NK-92 (cell line): ENCODE data around the gene ITGB2.

Source experiments
- DNase-seq: peaks from one replicate; lab custom pipeline; 2025; ENCODE audit not compliant: unreplicated experiment; lab: John Stamatoyannopoulos, UW

ITGB2 gene

DNA sequence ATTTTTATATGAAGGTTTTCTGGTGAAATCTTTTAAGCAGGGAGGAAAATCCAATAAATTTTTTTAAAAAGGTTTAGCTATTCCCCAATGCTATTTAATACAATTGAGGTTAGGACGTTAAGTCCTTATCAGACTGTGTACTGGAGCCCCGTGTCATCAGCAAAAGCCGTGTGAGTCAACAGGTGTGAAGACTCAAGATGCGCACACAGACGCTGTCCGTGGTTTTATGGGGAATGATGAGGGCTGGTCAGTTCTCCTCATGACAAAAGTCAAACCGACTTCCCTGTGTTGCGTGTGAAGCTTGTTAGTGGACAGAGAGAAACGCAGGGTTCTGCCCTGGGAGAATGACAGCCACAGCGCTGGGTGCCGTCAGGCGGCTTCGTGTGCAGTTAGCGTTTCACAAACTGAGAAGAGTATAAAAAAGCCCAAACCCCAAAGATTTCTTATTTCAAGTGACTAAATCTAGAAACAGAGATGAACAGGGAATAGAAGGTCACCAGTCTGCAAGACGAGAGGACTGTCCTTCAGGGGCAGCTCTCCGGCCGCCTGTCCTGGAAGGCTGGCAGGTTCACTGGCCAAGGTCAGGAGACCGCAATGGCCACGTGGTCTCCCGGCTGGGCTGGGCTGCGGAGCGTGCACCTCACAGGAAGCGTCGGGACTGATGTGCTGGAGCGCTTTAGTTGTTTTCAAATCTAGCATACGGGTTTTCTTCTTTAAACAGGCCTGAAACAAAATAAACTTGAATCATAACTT is 69.6 kb downstream of the ITGB2 start:
- no peak for DNase-seq

DNA sequence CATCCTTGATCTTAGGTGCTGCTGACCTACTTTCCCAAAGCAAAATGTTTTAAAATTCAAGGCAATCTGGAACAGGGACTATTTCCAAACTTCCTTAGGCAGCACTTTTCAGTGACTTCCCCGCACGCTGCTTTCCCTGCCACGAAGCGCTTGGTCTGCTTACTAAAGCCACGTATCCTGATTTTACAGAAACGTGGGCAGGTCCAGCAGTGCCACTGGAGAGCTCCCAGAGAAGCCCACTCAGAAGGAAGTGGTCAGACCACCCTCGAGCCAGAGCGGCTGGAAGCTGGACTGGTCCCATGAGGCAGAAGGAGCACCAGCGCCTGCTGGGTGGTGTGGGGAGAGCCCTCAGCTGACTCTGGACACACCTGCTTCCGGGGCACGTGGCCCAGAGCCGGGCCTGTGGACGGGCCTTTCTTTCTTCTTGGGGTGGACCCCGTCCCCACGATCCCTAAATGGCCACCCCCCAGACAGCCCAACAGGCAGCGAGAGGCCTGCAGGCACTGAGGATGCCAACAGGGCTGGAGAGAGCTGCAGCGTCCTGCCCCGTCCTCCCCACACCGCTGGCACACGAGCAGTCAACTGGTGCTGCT is 70.4 kb downstream of the ITGB2 start:
- no peak for DNase-seq

DNA sequence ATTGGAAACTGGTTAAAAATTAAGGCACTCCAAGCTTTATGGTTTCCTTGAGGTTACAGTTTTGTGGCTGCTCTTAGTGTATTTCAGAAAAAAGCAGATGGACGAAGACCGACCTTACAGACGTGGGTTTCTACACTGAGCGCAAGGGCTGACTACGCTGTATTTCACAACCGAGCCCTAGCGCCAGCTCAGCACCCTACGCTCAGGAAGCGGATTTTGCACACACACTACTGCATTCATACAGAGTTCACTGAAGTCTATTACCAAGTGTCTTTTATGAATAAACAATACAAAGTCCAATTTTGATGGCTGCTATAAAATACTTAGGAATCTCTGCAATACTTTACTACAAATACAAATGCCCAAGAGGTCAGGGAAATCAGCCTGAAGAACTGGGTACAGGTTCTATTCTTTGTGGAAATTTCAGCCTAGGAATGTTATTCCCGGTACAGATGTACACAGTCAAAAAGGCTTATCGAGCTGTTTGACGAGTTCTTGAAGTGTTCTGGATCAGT is 71.0 kb downstream of the ITGB2 start:
- no peak for DNase-seq

DNA sequence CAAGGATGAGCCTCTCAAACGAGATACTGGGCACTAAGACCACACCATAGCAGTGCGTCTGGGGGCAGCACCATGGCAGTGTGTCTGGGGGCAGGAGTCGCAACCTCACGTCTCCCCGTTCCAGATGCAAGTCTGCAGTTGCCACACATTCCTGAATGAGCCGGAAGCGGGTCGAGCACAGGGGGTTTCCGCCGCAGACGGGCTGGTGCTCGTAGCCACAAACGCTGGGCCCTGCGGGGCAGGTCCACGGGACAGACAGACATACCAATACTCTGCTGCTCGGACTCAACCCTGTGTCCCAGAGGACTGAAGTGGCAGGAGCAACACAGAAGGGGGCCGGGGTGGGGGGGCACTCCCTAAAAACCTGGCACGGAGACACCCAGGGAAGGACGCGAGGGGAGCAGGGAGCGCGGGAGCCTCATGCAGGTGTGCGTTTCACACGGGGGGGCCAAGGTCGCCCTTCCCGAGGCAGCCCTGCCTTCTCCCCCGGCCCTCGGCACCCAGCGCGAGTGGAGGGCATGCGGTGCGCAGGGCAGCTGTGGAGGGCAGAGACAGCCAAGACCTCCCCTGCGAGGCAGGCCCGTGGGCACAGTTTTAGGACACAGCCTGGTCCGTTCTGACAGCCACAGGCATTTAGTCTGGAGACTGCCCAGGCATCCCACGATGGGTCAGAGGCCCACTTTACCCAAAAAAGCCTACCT is 71.7 kb downstream of the ITGB2 start:
- no peak for DNase-seq

DNA sequence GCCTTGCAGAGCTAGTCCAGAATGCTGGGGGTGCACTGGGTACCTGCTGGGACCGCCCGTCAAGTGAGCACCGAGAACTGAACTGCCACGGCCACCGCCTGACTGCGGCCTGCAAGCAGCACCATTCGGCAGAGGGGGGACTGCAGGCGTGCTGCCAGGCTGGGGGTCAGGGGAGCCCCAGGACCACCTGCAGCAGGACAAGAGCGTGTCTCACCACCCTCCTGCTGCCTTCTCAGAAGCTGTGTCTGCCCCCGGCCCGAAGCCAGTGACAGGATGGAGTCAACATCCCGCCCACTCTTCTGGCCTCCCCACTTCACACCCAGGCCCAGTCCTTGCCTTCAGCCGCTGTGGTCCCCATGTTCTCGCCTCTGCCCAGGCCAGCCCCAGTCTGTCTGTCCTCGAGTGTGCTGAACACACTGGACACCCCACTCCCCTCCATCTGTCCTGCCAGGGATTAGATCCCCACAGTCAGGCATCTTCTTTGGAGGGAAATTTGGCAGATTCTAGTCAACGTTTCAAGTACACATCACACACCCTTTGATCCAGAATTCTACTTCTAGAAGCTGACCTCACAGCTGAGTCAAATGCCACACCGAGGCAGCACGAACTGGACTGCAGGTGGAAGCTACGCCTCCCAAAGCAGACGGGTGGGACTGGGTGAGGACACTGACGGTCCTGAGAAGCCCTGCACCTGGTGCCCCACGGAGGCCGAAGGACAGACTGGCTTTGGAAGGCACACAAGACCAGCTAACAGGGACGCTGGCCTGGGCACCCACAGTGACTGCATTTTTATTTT is 73.2 kb downstream of the ITGB2 start:
- DNase-seq: no peak

DNA sequence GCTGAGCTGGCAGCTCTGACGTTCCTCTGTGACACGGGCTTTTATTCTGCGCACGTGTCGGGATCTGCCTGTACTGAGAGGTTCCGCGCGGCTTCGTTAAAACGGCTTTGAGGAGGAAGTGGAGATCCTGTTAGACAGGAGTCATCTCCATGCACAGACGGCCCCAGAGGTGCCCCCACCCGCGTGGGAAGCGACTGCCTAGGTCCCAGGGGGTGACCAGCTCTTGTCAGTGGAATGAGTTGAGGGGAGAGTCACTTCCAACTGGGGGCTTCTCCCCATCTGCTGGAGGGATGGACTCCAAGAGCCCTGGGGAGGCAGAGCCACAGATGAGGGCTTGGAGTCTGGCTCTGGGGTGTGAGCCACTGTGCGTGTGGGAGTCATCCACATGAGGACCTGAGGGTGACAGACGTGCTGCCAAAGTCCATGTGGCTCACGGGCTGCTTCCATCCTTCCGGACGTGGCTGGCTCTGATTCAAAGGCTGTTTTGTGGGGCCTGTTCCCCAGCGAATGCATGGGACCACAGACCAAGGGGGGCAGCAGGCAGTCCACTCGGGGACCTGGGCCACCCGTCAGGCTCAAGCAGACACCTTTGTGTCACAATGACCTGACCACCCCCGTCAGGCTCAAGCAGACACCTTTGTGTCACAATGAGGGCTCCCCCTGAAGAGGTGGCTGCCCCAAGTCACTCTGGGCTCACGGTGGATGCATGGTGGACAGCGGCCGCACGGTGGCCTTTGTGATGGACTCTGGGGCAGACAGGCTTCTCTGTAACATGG is 74.0 kb downstream of the ITGB2 start:
- no peak for DNase-seq

DNA sequence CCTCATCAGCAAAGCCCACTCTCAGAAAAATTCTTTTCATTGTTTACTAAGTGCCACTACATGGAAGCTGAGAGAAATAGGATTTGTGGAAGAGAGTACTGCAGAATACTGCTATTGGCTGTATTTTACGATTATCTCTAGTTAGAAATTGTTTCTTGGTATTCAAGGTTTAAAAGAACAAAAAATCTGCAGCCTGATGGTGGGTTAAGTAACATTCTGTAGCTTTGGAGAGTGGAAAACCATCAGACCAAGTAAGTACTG is 74.5 kb downstream of the ITGB2 start:
- DNase-seq: no peak

DNA sequence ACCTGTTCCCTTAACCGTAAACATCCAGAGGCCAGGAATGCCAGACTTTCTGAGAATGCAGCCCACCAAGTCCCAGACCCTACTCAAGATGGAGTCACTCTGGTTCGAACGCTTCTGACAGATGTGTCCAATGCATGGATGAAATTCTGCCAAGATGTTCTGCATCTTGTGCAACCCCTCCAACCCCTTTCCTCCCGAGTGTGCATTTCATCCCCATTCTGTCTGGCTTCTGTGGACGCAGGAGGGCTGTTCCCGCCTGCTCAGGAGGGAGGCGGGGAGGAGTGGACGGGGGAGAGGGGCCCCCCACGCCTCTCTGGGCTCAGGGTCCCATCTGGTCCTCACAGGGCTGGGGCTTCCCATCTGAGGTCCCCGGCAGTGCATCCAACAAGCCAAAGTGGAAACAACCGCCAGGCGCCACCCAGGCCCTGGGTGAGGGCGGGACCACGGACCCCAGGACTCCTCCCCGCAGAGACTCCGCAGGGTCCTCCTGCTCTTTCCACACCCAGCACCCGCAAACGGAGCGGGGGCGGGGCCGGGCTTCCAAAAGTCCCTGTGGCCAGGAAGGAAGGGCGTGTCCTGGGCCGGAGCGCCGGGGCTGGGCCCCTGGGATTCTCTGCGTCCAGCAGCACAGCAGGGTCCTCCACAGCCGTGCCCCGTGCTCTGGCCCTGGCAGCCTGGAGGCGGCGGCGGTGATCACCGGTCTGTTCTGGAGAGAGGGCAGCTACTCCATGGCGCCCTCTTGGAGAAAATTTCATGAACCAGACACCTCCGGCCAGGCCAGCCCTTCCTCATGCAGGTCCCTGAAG is 75.1 kb downstream of the ITGB2 start:
- DNase-seq: no peak

DNA sequence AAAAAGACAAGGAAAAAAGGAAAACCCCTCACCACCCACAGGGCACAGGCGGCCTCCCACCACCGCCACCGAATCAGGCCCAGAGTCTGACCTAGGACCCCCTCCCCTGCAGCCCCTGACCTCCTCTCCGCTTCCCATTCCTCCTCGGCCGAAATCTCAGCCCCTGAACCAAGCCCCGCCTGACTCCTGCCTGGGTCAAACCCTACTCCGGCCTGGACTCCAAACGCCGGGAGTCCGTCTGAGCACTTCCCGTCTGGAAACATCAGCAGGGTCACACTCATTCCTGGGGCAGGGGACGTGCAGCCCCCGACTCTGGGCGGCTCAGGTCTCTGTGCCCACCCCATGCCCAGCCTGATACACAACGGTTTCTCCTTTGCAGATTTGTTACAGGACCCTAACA is 76.4 kb downstream of the ITGB2 start:
- no peak for DNase-seq

DNA sequence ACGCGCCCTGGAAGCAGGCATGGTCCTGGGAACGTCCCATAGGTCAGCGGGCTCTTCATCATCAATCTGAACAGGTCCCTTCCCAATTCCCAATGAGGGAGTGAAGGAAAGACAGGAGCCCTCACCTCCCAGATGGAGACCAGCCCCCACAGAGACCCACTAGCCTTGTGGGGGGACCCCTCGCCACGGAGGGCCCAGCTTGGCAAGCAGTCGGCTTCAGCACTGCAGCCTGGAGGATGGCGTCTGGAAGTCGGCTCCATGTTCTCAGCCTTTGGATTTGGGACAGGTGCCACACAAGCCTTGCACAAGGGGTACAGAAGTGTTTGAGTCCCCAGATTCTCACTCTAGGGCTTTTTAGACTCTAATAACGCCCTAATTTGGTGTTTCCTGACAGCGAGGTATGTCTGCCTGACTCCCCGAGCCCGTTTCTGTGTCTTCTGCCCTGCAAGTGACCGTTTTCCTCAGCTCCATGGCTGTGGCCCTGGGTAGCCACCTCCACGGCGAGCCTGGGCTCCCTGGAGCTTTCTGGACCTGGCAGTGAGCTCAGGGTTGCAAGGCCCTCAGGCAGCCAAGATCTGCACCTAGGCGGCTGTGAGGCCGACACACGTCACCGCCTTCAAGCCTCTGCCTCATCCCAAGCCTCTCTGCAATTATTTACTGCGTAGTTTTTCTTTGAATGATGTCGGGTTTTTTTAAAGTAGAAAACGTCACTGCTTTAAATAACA is 77.8 kb downstream of the ITGB2 start:
- DNase-seq: no peak

DNA sequence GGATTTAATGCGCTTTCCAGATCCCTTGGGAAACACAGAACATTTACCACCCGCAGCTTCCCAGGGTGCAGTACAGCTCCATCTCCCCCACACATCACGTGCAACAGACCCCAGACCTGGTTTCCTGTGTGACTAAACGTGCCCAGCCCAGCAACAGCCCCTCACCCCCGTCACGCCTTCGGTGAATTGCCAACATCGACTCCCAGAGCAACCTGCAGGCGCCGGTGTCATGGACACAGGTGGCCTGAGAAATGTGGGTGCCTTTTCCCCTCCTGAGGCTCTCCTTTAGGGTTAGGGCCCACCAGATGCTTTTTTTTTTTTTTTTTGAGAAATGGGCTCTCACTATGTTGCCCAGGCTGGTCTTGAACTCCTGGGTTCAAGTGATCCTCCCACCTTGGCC is 78.6 kb downstream of the ITGB2 start:
- no peak for DNase-seq

DNA sequence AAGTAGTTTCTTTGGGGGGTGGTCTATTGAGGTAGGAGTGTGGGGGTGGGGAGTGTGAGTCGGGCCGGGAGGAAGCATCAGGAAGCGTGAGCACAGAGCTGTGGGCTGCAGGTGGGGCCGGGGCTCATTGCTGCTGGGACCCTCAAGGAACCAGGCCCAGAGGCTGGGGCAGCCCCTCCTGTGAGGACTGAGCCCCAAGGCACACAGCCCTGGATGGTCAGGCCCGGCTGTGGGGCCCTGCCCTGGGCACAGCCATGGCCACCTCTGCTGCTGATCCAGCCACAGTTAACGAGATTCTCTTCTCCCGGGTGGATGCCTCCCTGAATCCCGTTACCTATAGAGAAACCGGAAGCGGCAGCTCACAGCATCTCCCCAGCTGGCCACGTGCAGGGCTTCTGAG is 79.9 kb downstream of the ITGB2 start:
- DNase-seq: no peak

DNA sequence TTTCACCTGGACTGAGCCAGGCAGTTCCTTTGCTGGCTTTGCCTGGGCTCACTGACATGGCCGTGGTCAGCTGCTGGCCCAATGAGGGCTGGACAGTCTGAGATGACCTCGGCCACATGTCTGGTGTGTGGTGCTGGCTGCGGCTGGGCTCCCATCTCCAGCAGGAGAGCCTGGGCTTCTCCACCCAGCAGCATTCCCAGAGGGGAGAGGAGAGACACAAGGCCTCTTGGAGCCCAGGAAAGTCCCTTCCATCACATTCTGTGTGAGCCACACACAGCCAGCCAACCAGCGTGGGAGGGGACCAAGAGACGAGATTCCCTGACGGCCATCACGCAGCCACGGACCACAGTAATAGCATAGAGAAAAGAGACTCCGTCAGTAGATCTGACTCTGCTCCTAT is 81.7 kb downstream of the ITGB2 start:
- DNase-seq: no peak

DNA sequence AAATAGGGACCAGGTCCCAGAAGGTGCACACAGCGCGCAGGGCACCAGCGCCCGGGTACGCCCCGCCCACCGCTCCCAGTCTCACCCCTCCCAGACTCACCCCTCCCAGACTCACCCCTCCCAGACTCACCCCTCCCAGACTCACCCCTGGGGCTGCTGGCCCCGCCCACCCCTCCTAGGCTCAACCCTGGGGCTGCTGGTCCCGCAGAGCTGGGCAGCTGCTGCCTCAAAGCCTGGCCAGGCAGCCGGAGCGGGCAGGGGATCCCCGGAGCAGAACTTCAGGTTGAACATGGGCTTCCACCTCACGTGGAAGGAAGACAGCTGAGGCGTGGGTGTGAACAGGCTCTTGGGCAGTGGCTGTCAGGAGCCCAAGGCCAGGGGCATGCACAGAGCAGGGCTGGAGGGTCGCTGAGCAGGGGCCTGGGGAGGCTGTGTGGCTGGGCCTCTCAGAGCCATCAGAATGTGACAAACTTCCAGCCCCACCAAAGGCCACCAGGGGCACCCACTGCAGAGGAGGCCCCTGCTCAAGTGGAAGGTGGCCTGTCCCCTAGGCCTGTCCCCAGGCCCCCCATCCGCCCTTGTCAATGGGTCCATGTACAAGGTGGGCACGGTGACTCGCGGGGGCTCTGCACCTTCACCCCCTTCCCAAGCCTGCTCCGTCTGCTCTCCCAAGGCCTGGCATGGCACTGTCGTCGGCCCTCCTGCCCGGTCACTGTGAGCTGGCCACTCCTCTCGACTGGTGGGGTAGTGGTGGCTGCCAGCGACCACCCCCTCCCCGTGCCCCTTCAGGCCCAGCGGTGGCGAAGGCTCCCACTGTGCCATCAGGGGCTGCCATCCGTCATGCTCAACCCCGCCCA is 82.4 kb downstream of the ITGB2 start:
- no peak for DNase-seq

DNA sequence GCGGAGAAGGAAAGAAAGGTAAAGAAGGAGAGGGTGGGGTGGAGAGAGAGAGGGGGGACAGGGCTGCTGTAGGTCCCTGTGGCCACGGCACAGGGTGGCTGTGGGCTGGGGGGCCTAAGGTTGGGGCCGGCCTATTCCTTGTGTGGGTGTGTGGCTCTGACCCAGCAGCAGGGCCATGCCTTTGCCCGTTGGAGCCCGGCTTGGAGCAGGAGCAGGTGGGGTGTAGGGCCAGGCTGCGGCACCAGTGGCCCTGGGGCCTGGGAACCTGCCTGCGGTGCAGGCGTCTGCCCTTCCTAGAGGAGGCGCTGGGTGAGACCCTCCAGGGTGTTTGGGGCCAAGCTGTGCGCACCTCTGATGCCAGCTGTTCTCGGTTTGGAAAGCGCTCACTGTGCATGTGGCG is 83.2 kb downstream of the ITGB2 start:
- DNase-seq: no peak

DNA sequence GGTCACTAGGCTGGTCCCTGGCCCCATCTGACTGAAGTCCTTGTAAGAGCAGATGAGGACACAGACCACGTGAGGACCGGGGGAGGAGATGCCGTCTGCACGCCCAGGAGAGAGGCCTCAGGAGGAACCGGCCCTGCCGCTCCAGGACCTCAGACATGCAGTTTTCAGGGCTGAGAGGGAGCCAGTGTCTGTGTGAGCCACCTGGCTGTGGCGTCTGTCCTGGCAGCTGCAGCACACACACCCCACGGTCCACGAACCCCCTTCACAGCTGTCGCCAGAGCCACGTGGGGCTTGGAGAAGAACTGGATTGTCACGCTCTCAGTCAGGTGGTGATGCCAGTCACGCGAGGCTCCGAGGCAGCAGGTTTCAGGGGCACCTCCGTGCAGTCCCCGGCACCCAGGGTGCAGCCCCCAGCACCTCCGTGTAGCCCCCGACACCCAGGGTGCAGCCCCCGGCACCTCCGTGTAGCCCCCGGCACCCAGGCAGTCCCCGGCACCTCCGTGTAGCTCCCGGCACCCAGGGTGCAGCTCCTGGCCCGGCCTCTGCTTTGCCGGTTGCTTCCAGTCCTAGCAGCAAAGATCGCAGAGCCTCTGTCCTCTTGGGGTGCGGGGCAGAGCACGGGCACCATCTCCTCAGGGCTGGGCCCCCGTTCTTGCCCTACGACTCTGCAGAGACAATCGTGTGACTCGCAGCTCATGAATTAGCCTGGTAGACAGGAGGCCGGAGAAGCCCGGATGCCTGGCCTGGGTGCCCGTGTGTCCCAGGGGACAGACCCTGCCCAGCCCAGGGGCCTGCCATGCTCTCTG is 83.8 kb downstream of the ITGB2 start:
- DNase-seq: no peak

DNA sequence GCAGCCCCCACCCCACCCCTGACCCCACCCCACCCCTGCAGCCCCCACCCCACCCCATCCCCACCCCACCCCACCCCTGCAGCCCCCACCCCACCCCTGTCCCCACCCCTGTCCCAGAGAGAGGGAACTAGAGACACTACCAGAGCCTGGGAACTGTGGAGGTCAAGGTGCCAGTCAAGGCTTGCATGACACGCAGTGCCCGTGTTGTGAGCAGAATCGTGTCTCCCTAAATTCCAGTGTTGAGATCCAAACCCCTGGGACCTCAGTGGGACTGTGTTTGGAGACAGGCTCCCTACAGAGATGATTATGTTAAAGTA is 84.4 kb downstream of the ITGB2 start:
- DNase-seq: no peak
